GM12891 (cell line): Measurements from ENCODE around the gene GYS1.
A peak's percentile ranks its signal among the peaks of the same experiment; 100 is the strongest.

Experiments
- DNase-seq: peaks from one replicate; pipeline ENCODE4 v3.0.0; 2011; ENCODE audit warnings: low spot score; ENCODE audit not compliant: insufficient read length
- FAIRE-seq: peaks from 2 replicates; lab custom pipeline; 2011; peaks lifted over from hg19 to GRCh38; lab: Jason Lieb, UNC
- PAX5 ChIP-seq: IDR thresholded peaks from 2 replicates; pipeline ENCODE4 v1.6.1; 2011; ENCODE audit warnings: low read length, moderate library complexity, mild to moderate bottlenecking; ENCODE audit not compliant: insufficient read depth, severe bottlenecking
- POLR2A ChIP-seq: IDR thresholded peaks from 2 replicates; pipeline ENCODE4 v1.6.1; 2011; ENCODE audit warnings: low read depth, low read length, control low read depth
- POLR2AphosphoS5 ChIP-seq: IDR thresholded peaks from 2 replicates; pipeline ENCODE4 v1.6.1; 2011; ENCODE audit warnings: low read depth, low read length, control low read depth
- POU2F2 ChIP-seq: IDR thresholded peaks from 2 replicates; pipeline ENCODE4 v1.6.1; 2011; ENCODE audit warnings: low read depth, mild to moderate bottlenecking, control low read depth, low read length, moderate library complexity
- SPI1 ChIP-seq: IDR thresholded peaks from 2 replicates; pipeline ENCODE4 v1.6.1; 2011; ENCODE audit warnings: low read depth, low read length, control low read depth
- TAF1 ChIP-seq: IDR thresholded peaks from 2 replicates; pipeline ENCODE4 v1.6.1; 2011; ENCODE audit warnings: low read depth, low read length, control low read depth

Gene GYS1

GRCh38 chr19:49014123-49014869 lies 21.2 kb upstream of the GYS1 start:
- DNase-seq (no peak), FAIRE-seq (no peak)
- TF ChIP-seq SPI1 (no peak), POLR2A (no peak), TAF1 (no peak), POU2F2 (no peak), POLR2AphosphoS5 (no peak), PAX5 (no peak)

DNA sequence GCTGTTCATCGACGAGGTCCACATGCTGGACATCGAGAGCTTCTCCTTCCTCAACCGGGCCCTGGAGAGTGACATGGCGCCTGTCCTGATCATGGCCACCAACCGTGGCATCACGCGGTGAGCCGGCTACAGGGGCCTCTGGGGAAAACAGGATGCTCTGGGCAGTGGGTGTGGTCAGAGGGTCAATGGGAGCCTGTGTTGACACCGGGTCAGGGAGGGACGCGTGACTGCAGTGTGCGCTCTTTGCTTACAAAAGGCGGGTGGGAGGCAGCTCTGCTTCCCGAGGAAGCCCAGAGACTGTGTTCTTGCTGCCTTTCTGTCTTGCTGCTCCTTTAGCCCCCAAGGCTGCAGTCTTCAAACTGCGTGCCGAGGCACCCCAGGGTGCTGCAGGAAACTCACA lies 18.1 kb upstream of the GYS1 start:
- FAIRE-seq (no peak), DNase-seq (no peak)
- TF ChIP-seq PAX5 (no peak), TAF1 (no peak), SPI1 (no peak), POLR2A (no peak), POLR2AphosphoS5 (no peak), POU2F2 (no peak)

GRCh38 chr19:49010453-49010852 lies 17.3 kb upstream of the GYS1 start:
- DNase-seq: no peak
- FAIRE-seq: no peak
- TF ChIP-seq TAF1: no peak
- TF ChIP-seq POLR2AphosphoS5: no peak
- TF ChIP-seq POU2F2: no peak
- TF ChIP-seq POLR2A: no peak
- TF ChIP-seq PAX5: no peak
- no peak for TF ChIP-seq SPI1

DNA sequence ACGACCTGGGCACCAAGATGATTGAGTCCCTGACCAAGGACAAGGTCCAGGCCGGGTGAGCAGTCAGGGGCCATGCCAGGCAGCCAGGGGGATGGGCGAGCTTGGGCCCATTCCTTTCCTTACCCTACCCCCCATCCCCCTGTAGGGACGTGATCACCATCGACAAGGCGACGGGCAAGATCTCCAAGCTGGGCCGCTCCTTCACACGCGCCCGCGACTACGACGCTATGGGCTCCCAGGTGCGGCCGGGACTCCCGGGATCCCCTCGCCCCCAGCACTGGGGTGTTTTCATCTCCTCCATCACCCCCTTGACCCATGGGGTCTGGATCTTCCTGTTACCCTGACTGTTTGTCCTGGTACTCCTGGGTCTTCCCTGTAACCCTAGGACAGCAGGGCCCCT lies 16.7 kb upstream of the GYS1 start:
- DNase-seq: no peak
- FAIRE-seq: no peak
- TF ChIP-seq POU2F2 (no peak), SPI1 (no peak), PAX5 (no peak), TAF1 (no peak)

GRCh38 chr19:49006905-49007304 lies 13.8 kb upstream of the GYS1 start:
- TF ChIP-seq PAX5: no peak
- no peak for TF ChIP-seq TAF1
- no peak for TF ChIP-seq SPI1
- no peak for TF ChIP-seq POU2F2
- TF ChIP-seq POLR2AphosphoS5: no peak
- no peak for TF ChIP-seq POLR2A
- DNase-seq (no peak), FAIRE-seq (no peak)

DNA sequence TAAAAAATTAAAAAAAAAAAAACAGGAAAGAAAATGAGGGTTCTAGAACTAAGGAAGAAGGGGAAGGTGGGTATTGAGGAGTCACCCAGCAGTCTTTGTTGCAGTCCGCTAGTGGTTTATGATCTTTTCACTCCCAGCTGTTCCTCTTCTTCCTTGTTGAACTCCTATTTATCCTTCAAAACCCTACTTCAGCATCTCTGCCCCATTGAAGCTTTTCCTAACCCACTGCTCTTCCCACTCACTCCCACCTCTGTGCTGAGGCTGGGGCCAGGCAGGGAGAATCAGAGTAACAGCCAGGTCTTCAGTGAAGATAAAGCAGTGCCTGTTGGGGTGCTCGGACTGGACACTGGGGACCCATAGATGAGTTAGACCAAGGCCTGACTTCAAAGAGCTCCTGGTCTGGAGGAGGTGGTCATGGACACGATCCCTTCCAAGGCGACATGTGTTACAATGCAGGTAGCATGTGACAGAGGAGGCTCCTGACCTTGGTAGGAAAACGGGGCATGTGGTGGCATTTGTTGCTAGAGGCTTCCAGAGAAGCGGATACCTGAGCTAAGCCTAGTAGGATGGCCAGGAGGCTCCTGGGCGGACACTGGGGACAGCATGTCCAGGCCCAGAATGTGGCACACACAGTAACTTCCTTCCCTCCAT lies 12.0 kb upstream of the GYS1 start:
- FAIRE-seq (no peak), DNase-seq (no peak)
- no peak for TF ChIP-seq POLR2A
- no peak for TF ChIP-seq PAX5
- TF ChIP-seq SPI1: no peak
- TF ChIP-seq TAF1: no peak
- TF ChIP-seq POU2F2: no peak
- no peak for TF ChIP-seq POLR2AphosphoS5

DNA sequence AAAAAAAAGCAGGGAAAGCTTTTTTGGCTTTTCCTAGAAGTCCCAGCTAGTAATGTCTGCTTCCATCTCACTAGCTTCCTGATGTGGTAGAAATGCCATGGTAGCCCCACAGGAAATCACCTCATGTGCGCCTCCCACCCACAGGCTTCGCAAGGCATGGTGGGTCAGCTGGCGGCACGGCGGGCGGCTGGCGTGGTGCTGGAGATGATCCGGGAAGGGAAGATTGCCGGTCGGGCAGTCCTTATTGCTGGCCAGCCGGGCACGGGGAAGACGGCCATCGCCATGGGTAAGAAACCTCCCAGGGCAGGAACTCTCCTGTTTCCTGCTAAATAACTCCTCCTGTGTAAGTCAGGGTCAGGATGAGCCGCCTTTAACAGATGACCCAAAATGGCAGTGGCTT lies 11.0 kb upstream of the GYS1 start:
- FAIRE-seq (no peak), DNase-seq (no peak)
- TF ChIP-seq TAF1: no peak
- no peak for TF ChIP-seq POLR2AphosphoS5
- TF ChIP-seq POU2F2: no peak
- no peak for TF ChIP-seq SPI1
- no peak for TF ChIP-seq POLR2A
- no peak for TF ChIP-seq PAX5

GRCh38 chr19:48999481-49000325 lies 6.6 kb upstream of the GYS1 start:
- no peak for DNase-seq
- FAIRE-seq: no peak
- TF ChIP-seq POU2F2 (no peak), SPI1 (0 out of 2 replicates have a peak, but pooled peaks have one; percentile 8), TAF1 (no peak)

DNA sequence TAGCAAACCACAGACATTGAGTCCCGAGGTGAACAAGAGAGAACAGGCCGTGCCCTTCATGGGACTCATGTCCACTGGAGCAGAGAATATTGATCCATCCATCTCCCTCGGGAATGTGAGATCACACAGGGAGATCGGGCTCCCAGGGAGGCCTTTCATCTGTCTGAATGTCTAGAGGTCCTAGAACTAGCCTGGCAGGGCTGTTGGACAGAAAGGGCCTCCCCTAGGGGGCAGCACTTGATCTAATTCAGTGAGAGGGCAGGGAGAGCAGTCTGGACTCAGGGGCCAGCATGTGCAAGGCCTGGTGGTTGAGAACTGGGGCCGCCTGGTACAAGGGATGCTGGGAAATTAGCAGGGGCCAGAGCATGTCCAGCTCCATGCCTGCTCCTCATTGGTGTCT lies 4.9 kb upstream of the GYS1 start:
- no peak for FAIRE-seq
- no peak for DNase-seq
- TF ChIP-seq POU2F2 (no peak), TAF1 (no peak), POLR2AphosphoS5 (no peak), PAX5 (no peak), SPI1 (no peak), POLR2A (no peak)

DNA sequence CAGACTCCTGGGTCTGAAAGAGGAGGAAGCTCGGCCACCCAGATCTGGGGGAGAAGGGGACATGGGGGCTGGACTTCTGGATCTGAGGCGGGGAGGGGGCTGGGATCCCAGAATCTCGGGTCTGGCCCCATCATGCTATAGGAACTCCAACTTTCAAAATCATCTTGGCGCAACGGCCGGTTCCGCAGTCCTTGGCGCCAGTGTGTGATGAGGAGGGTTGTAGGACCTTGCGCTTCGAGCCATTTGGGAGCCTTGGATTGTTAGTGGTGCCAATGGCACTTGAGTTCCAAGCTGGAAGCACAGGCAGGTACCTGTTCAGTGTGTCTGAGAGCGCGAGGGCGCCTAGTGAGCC lies 902 bp upstream of the GYS1 start:
- TF ChIP-seq PAX5 (no peak), TAF1 (no peak), POLR2AphosphoS5 (no peak), POLR2A (no peak), POU2F2 (no peak), SPI1 (no peak)
- DNase-seq: no peak
- no peak for FAIRE-seq
